T47D (cell line): ENCODE data around the gene ZMIZ2.

Experiments used
- DNase-seq, 2 experiments: peaks; one replicate each; pipeline versions ENCODE4 v3.0.0 to v3.0.0-alpha.2; 2011 to 2012; ENCODE audit warnings: low read depth in 1 of 2, low spot score in 1 of 2
- JUND ChIP-seq: IDR thresholded peaks from 2 replicates; pipeline ENCODE4 v1.6.1; 2012; ENCODE audit warnings: low read depth
- in situ Hi-C: cut with HindIII; loops from 2 replicates; pipeline ENCODE4 v1.10.0; 2016; ENCODE audit warnings: low sequenced_read_pairs, low pct_unique_long_range_greater_than_20kb

ZMIZ2 gene

GRCh38 chr7:44754802-44755697 is 6.4 kb downstream of the ZMIZ2 start:
- TF ChIP-seq JUND = no peak
- in situ Hi-C loops = no loop called here
- no peak for DNase-seq

- TF ChIP-seq JUND = no peak
- in situ Hi-C loops = no loop called here
- no peak for DNase-seq
Measured at GRCh38 chr7:44755698-44756627, 7.3 kb downstream of the ZMIZ2 start.

GRCh38 chr7:44756904-44757303 is 8.3 kb downstream of the ZMIZ2 start:
- no peak for TF ChIP-seq JUND
- DNase-seq = no peak
- in situ Hi-C loops = no loop called here

GRCh38 chr7:44757311-44757710 is 8.7 kb downstream of the ZMIZ2 start:
- in situ Hi-C loops = no loop called here
- TF ChIP-seq JUND = no peak
- no peak for DNase-seq

GRCh38 chr7:44757739-44758138 is 9.1 kb downstream of the ZMIZ2 start:
- DNase-seq = no peak
- in situ Hi-C loops = no loop called here
- TF ChIP-seq JUND = no peak

- DNase-seq = no peak
- in situ Hi-C loops = no loop called here
- TF ChIP-seq JUND = no peak
Measured at GRCh38 chr7:44759246-44759645, 10.6 kb downstream of the ZMIZ2 start.

GRCh38 chr7:44760034-44760580 is 11.5 kb downstream of the ZMIZ2 start:
- TF ChIP-seq JUND = no peak
- DNase-seq = no peak
- in situ Hi-C loops = no loop called here

- no peak for DNase-seq
Measured at GRCh38 chr7:44761207-44762161, 12.8 kb downstream of the ZMIZ2 start.

GRCh38 chr7:44762300-44762699 is 13.7 kb downstream of the ZMIZ2 start:
- no peak for DNase-seq

More at GRCh38 chr7:44761207-44762161, 12.8 kb downstream of the ZMIZ2 start:
- no peak for TF ChIP-seq JUND
- in situ Hi-C loops = no loop called here

GRCh38 chr7:44762726-44763522 is 14.3 kb downstream of the ZMIZ2 start:
- in situ Hi-C loops = no loop called here
- TF ChIP-seq JUND = no peak
- no peak for DNase-seq

More at GRCh38 chr7:44762300-44762699, 13.7 kb downstream of the ZMIZ2 start:
- no peak for TF ChIP-seq JUND
- in situ Hi-C loops = no loop called here

GRCh38 chr7:44764081-44764480 is 15.4 kb downstream of the ZMIZ2 start:
- TF ChIP-seq JUND = no peak
- in situ Hi-C loops = no loop called here
- DNase-seq = no peak
